ENCODE data around the gene NACC2.

GRCh38 chr9:136107155-136107952 is 12.3 kb upstream of the NACC2 start:
- TF ChIP-seq CTCF (IDR thresholded peaks at IDR 0.05): no peak
- no peak for TF ChIP-seq POLR2A (IDR thresholded peaks at IDR 0.05)
